Measurements from ENCODE around the gene MFN2. TPM values are rescaled to one million over a fixed set of nuclear protein-coding genes. Genes with fewer than 3 reads are reported as not detected.
"Not testable (repeated sequence)": the region's sequence is repeated elsewhere in the genome, so short reads cannot be mapped to it uniquely, and the experiment has no call there.

MFN2 gene
- total and polyA plus RNA-seq, 9 of the 15 experiments (the other 6 are each of a cell fraction or from before 2014, with no cell fraction given), result 10.5 to 158 (median 87.1) TPM

DNA sequence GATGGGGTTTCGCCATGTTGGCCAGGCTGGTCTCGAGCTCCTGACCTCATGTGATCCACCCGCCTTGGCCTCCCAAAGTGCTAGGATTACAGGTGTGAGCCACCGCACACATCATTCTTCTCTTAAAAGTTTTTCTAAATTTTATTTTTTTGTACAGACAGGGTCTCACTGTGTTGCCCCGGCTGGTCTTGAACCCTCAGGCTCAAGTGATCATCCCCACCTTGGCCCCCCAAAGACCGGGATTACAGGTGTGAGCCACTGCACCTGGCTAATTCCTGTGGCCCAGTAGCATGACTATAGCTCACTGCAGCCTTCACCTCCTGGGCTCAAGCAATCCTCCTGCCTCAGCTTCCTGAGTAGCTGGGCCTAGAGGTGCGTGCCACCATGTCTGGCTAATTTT is 40.5 kb upstream of the MFN2 start:
- DNase-seq (ENCODE audit: extremely low read depth in 1 of 4, low spot score in 3 of 4); H3K4me3 ChIP-seq; H3K27me3 ChIP-seq (ENCODE audit: control insufficient read depth in 2 of 2, insufficient read depth in 2 of 2, low read length in 2 of 2); H3K9me1 ChIP-seq (ENCODE audit: control insufficient read depth, insufficient read depth, low read length); intact Hi-C loops (cut with micrococcal nuclease); in situ Hi-C loops (cut with MboI); H3K9ac ChIP-seq (ENCODE audit: insufficient read depth in 1 of 2, low read depth in 2 of 2, low read length in 2 of 2); H3K4me2 ChIP-seq (ENCODE audit: insufficient read depth, low read length); H3K9me3 ChIP-seq (replicated peaks; ENCODE audit: control insufficient read depth, insufficient read depth, low read depth, low read length); FAIRE-seq; H4K20me1 ChIP-seq (replicated peaks; ENCODE audit: control insufficient read depth, insufficient read depth, low read length); H3K27ac ChIP-seq (ENCODE audit: extremely low read depth, low read depth, low read length); CTCF ChIA-PET (ENCODE audit: low intra/inter-chr PET ratio); BruUV-seq (replicated peaks); ATAC-seq; H2AFZ ChIP-seq (ENCODE audit: low read depth, low read length): not testable (repeated sequence)
- peaks cover 60% of the 10 kb centered on the region for H3K79me2 ChIP-seq (ENCODE audit: control insufficient read depth, insufficient read depth, low read length)
- POLR2A ChIA-PET, result interaction anchor here (0.6 to 8.3 kb wide), 6 partner anchors 8 to 133 kb away, joined by 3 to 129 read pairs (median 4); partner anchors contain the start of gene KIAA2013
- WGBS (ENCODE audit: insufficient coverage, low coverage, missing lambda C conversion rate), result 97% methylated on average over 7 of the region's 7 CpGs
- peaks cover 18 to 38% of the 10 kb centered on the region in 2 experiments; a peak in 4 of 5 replicates for H3K4me1 ChIP-seq (replicated peaks in 1 of 2; ENCODE audit: control insufficient read depth in 2 of 2, insufficient read depth in 2 of 2, low read length in 2 of 2)
- H3K36me3 ChIP-seq (ENCODE audit: control insufficient read depth, insufficient read depth, low read length), result peaks cover 68% of the 10 kb centered on the region; the same call in 2 of the 3 replicates
- peak; percentile 90 for TF ChIP-seq ZNF121 (CRISPR knock-in tag; conservative IDR thresholded peaks at IDR 0.05)
- TF ChIP-seq, protein P1, sequence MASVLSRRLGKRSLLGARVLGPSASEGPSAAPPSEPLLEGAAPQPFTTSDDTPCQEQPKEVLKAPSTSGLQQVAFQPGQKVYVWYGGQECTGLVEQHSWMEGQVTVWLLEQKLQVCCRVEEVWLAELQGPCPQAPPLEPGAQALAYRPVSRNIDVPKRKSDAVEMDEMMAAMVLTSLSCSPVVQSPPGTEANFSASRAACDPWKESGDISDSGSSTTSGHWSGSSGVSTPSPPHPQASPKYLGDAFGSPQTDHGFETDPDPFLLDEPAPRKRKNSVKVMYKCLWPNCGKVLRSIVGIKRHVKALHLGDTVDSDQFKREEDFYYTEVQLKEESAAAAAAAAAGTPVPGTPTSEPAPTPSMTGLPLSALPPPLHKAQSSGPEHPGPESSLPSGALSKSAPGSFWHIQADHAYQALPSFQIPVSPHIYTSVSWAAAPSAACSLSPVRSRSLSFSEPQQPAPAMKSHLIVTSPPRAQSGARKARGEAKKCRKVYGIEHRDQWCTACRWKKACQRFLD (CRISPR knock-in tag; IDR thresholded peaks at IDR 0.05), result 0 out of 2 replicates have a peak, but pooled peaks have one; percentile 35
